Loucy (cell line): ENCODE results near the gene MEAK7.

Experiments
- H2AFZ ChIP-seq: fragments of 200-600 bp; sonication (generic); 2 replicates; pipeline ENCODE4 v1.6.0; 2016; ENCODE audit warnings: antibody characterized with exemption, mild to moderate bottlenecking, low read length, moderate library complexity
- H3F3A ChIP-seq: fragments of 200-600 bp; 2 replicates; pipeline ENCODE4 v1.6.0; 2016; ENCODE audit warnings: antibody characterized with exemption, low read depth, mild to moderate bottlenecking
- H3K27me3 ChIP-seq: fragments of 200-600 bp; sonication (generic); 2 replicates; pipeline ENCODE4 v1.6.1; 2014; ENCODE audit warnings: low read length, mild to moderate bottlenecking; ENCODE audit not compliant: insufficient read depth, poor library complexity, severe bottlenecking
- H3K36me3 ChIP-seq: fragments of 200-600 bp; sonication (generic); 2 replicates; pipeline ENCODE4 v1.6.1; 2016; ENCODE audit warnings: low read length; ENCODE audit not compliant: insufficient read depth
- H3K4me1 ChIP-seq: fragments of 200-600 bp; sonication (generic); 2 replicates; pipeline ENCODE4 v1.5.1; 2014; ENCODE audit warnings: low read length, mild to moderate bottlenecking; ENCODE audit not compliant: insufficient read depth, poor library complexity, severe bottlenecking
- H3K4me2 ChIP-seq: fragments of 200-600 bp; sonication (generic); 2 replicates; pipeline ENCODE4 v1.6.0; 2014; ENCODE audit warnings: antibody characterized with exemption, low read length, low read depth, mild to moderate bottlenecking; ENCODE audit not compliant: poor library complexity, severe bottlenecking
- H3K4me3 ChIP-seq: fragments of 200-600 bp; sonication (generic); 2 replicates; pipeline ENCODE4 v1.5.1; 2014; ENCODE audit warnings: low read length, mild to moderate bottlenecking, mixed read lengths; ENCODE audit not compliant: poor library complexity, severe bottlenecking
- H3K79me2 ChIP-seq: fragments of 200-600 bp; sonication (generic); 2 replicates; pipeline ENCODE4 v1.6.1; 2014; ENCODE audit warnings: low read length; ENCODE audit not compliant: insufficient read depth
- H3K9ac ChIP-seq: fragments of 200-600 bp; sonication (generic); 2 replicates; pipeline ENCODE4 v1.6.0; 2014; ENCODE audit warnings: mild to moderate bottlenecking, low read depth, low read length, moderate library complexity; ENCODE audit not compliant: poor library complexity, severe bottlenecking
- H3K9me2 ChIP-seq: fragments of 200-600 bp; sonication (generic); replicated peaks from 2 replicates; pipeline ENCODE4 v1.6.1; 2016; ENCODE audit warnings: low read depth, low read length, mixed read lengths
- H3K9me3 ChIP-seq: fragments of 200-600 bp; sonication (generic); 2 replicates; pipeline ENCODE4 v1.6.1; 2014; ENCODE audit warnings: mild to moderate bottlenecking, antibody characterized with exemption, low read length, low read depth; ENCODE audit not compliant: insufficient read depth
- H4K20me1 ChIP-seq: fragments of 200-600 bp; sonication (generic); 2 replicates; pipeline ENCODE4 v1.6.0; 2014; ENCODE audit warnings: antibody characterized with exemption, low read length, mild to moderate bottlenecking; ENCODE audit not compliant: insufficient read depth, poor library complexity, severe bottlenecking
- CTCF ChIP-seq: fragments of 200-600 bp; sonication (generic); conservative IDR thresholded peaks from 2 replicates; pipeline ENCODE4 v1.5.1; 2014; ENCODE audit warnings: mild to moderate bottlenecking, antibody characterized with exemption, low read length
- EZH2phosphoT487 ChIP-seq: fragments of 200-600 bp; IDR thresholded peaks from 2 replicates; pipeline ENCODE4 v1.6.1; 2018; ENCODE audit warnings: antibody characterized with exemption, mild to moderate bottlenecking, moderate library complexity, borderline replicate concordance

The MEAK7 gene

GRCh38 chr16:84544031-84544773, 39.7 kb upstream of the MEAK7 start:
- H3K9me2 ChIP-seq: no peaks in the 10 kb centered on the region
- TF ChIP-seq CTCF: no peak
- TF ChIP-seq EZH2phosphoT487: no peak
- H3F3A ChIP-seq: no peaks in the 10 kb centered on the region
- no peaks in the 10 kb centered on the region for H4K20me1 ChIP-seq
- H3K4me1 ChIP-seq: peaks cover 4% of the 10 kb centered on the region
- H3K27me3 ChIP-seq: no peaks in the 10 kb centered on the region
- H2AFZ ChIP-seq: no peak overlapping the region
- H3K4me3 ChIP-seq: no peak overlapping the region
- no peak overlapping the region for H3K9ac ChIP-seq
- no peaks in the 10 kb centered on the region for H3K9me3 ChIP-seq
- no peaks in the 10 kb centered on the region for H3K36me3 ChIP-seq
- no peak overlapping the region for H3K4me2 ChIP-seq
- no peaks in the 10 kb centered on the region for H3K79me2 ChIP-seq

GRCh38 chr16:84543253-84543652, 38.8 kb upstream of the MEAK7 start:
- no peaks in the 10 kb centered on the region for H3K4me1 ChIP-seq
- no peaks in the 10 kb centered on the region for H3K9me3 ChIP-seq
- no peaks in the 10 kb centered on the region for H3F3A ChIP-seq
- H4K20me1 ChIP-seq: no peaks in the 10 kb centered on the region
- H3K79me2 ChIP-seq: no peaks in the 10 kb centered on the region
- H3K4me3 ChIP-seq: no peak overlapping the region
- H3K4me2 ChIP-seq: no peak overlapping the region
- H2AFZ ChIP-seq: no peak overlapping the region
- no peak overlapping the region for H3K9ac ChIP-seq
- TF ChIP-seq CTCF: no peak
- TF ChIP-seq EZH2phosphoT487: no peak
- H3K27me3 ChIP-seq: no peaks in the 10 kb centered on the region
- H3K9me2 ChIP-seq: no peaks in the 10 kb centered on the region
- H3K36me3 ChIP-seq: no peaks in the 10 kb centered on the region

GRCh38 chr16:84541999-84542817, 37.7 kb upstream of the MEAK7 start:
- H3K9me3 ChIP-seq: no peaks in the 10 kb centered on the region
- H3K4me3 ChIP-seq: no peak overlapping the region
- no peaks in the 10 kb centered on the region for H3K4me1 ChIP-seq
- no peaks in the 10 kb centered on the region for H3F3A ChIP-seq
- H3K27me3 ChIP-seq: no peaks in the 10 kb centered on the region
- no peaks in the 10 kb centered on the region for H3K9me2 ChIP-seq
- no peaks in the 10 kb centered on the region for H4K20me1 ChIP-seq
- no peaks in the 10 kb centered on the region for H3K79me2 ChIP-seq
- H3K9ac ChIP-seq: no peak overlapping the region
- TF ChIP-seq CTCF: no peak
- no peak for TF ChIP-seq EZH2phosphoT487
- H2AFZ ChIP-seq: no peak overlapping the region
- H3K36me3 ChIP-seq: no peaks in the 10 kb centered on the region
- H3K4me2 ChIP-seq: no peak overlapping the region
